GM12878 (cell line): ENCODE data around the gene FGFR2. TPM values are rescaled to one million over a fixed set of nuclear protein-coding genes. Genes with fewer than 3 reads are reported as not detected.

Source experiments
- ATAC-seq: fragments of 200-7000 bp; cut with Tn5 transposase; 3 replicates; pipeline ENCODE4 v1.9.1; 2020; ENCODE audit warnings: mild to moderate bottlenecking, moderate library complexity
- BruUV-seq: library from RNA; stranded (reverse); fragments of 400-500 nt; replicated peaks from 2 replicates; lab custom pipeline; 2021; lab: Mats Ljungman, UMichigan
- CTCF ChIA-PET: fragments of 300-600 bp; sonication (Branson Sonifier 250); formaldehyde crosslinking; extraction: SDS; loops from one replicate; lab custom pipeline; 2021; ENCODE audit warnings: inconsistent platforms; lab: Yijun Ruan, JAX
- POLR2A ChIA-PET: fragments of 350-600 bp; formaldehyde crosslinking; extraction: SDS; loops from one replicate; lab custom pipeline; 2021; ENCODE audit warnings: inconsistent platforms; lab: Charles Lee
- RAD21 ChIA-PET: fragments of 300-600 bp; sonication (Branson Sonifier 250); formaldehyde crosslinking; loops from one replicate; lab custom pipeline; 2023; ENCODE audit warnings: antibody characterized with exemption; ENCODE audit not compliant: unreplicated experiment; lab: Charles Lee
- SMC1A ChIA-PET: fragments of 300-600 bp; sonication (Branson Sonifier 250); formaldehyde crosslinking; loops from one replicate; lab custom pipeline; 2023; ENCODE audit not compliant: unreplicated experiment, uncharacterized antibody; lab: Charles Lee
- DNase-seq: peaks from one replicate; pipeline ENCODE4 v3.0.0-alpha.2; 2011; ENCODE audit warnings: low read depth, low spot score
- FAIRE-seq: peaks from 3 replicates; lab custom pipeline; 2011; peaks lifted over from hg19 to GRCh38; lab: Jason Lieb, UNC
- H2AFZ ChIP-seq: 2 replicates; pipeline ENCODE4 v1.6.0; 2011; ENCODE audit warnings: low read depth, low read length, control low read depth; ENCODE audit not compliant: control insufficient read depth
- H3K27ac ChIP-seq: 2 replicates; pipeline ENCODE4 v1.5.1; 2011; ENCODE audit warnings: control low read depth; ENCODE audit not compliant: control insufficient read depth, insufficient read depth
- H3K27me3 ChIP-seq, 2 experiments: replicated peaks in 1 of 2; 2 replicates each; pipeline versions ENCODE4 v1.6.0 to v1.6.1; 2011; ENCODE audit warnings: low read length in 1 of 2; ENCODE audit not compliant: control insufficient read depth in 2 of 2, insufficient read depth in 2 of 2
- H3K36me3 ChIP-seq, 2 experiments: 2 replicates each; pipeline ENCODE4 v1.5.1; 2011; ENCODE audit warnings: low read length in 1 of 2; ENCODE audit not compliant: control insufficient read depth in 2 of 2, insufficient read depth in 2 of 2
- H3K4me1 ChIP-seq: 2 replicates; pipeline ENCODE4 v1.6.1; 2011; ENCODE audit warnings: mild to moderate bottlenecking, low read length, moderate library complexity, mixed read lengths; ENCODE audit not compliant: control insufficient read depth, insufficient read depth
- H3K4me2 ChIP-seq: 2 replicates; pipeline ENCODE4 v1.6.0; 2011; ENCODE audit warnings: control low read depth; ENCODE audit not compliant: control insufficient read depth, insufficient read depth
- H3K4me3 ChIP-seq: fragments of 200-600 bp; sonication (generic); 2 replicates; pipeline ENCODE4 v1.5.1; 2016
- H3K79me2 ChIP-seq: 2 replicates; pipeline ENCODE4 v1.6.0; 2011; ENCODE audit warnings: low read length; ENCODE audit not compliant: control insufficient read depth, insufficient read depth
- H3K9ac ChIP-seq: 2 replicates; pipeline ENCODE4 v1.8.0; 2011; ENCODE audit warnings: low read length, control low read depth, mixed read lengths; ENCODE audit not compliant: control insufficient read depth, insufficient read depth
- H3K9me3 ChIP-seq: replicated peaks from 3 replicates; pipeline ENCODE4 v1.5.1; 2011; ENCODE audit warnings: mild to moderate bottlenecking, low read length; ENCODE audit not compliant: control insufficient read depth, insufficient read depth
- H4K20me1 ChIP-seq: 2 replicates; pipeline ENCODE4 v1.6.0; 2011; ENCODE audit not compliant: control insufficient read depth, insufficient read depth
- CEBPB ChIP-seq, 2 experiments: fragments of 150-350 bp in 1 of 2; IDR thresholded peaks; 2 replicates each; pipeline ENCODE4 v1.6.1; 2012 to 2014; ENCODE audit warnings: low read depth in 2 of 2, low read length in 2 of 2, borderline replicate concordance in 1 of 2, inconsistent platforms in 1 of 2
- CHD2 ChIP-seq: IDR thresholded peaks from 2 replicates; pipeline ENCODE4 v1.6.1; 2011; ENCODE audit warnings: low read depth, low read length, improper control_type of control experiment, borderline replicate concordance
- CUX1 ChIP-seq: IDR thresholded peaks from 2 replicates; pipeline ENCODE4 v1.6.1; 2012; ENCODE audit warnings: improper control_type of control experiment, low read depth, low read length; ENCODE audit not compliant: insufficient replicate concordance
- HCFC1 ChIP-seq: fragments of 150-350 bp; IDR thresholded peaks from 2 replicates; pipeline ENCODE4 v1.6.1; 2014; ENCODE audit warnings: low read length
- KDM1A ChIP-seq: fragments of 200-600 bp; sonication (generic); IDR thresholded peaks from 2 replicates; pipeline ENCODE4 v1.6.1; 2016; ENCODE audit warnings: borderline replicate concordance
- NFYA ChIP-seq: IDR thresholded peaks from 2 replicates; pipeline ENCODE4 v1.6.1; 2011; ENCODE audit warnings: low read depth, mild to moderate bottlenecking, low read length, improper control_type of control experiment, borderline replicate concordance
- PKNOX1 ChIP-seq: fragments of 450-650 bp; IDR thresholded peaks from 2 replicates; pipeline ENCODE4 v1.6.1; 2016; ENCODE audit warnings: mild to moderate bottlenecking
- RAD21 ChIP-seq: IDR thresholded peaks from 2 replicates; pipeline ENCODE4 v1.6.1; 2011; ENCODE audit warnings: mild to moderate bottlenecking, low read depth, low read length, moderate library complexity; ENCODE audit not compliant: insufficient read depth
- SIN3A ChIP-seq: IDR thresholded peaks from 2 replicates; pipeline ENCODE4 v1.6.1; 2012; ENCODE audit warnings: low read depth, low read length, improper control_type of control experiment
- SMC3 ChIP-seq: IDR thresholded peaks from 2 replicates; pipeline ENCODE4 v1.6.1; 2011; ENCODE audit warnings: low read length, improper control_type of control experiment, borderline replicate concordance
- SPI1 ChIP-seq: IDR thresholded peaks from 2 replicates; pipeline ENCODE4 v1.6.1; 2011; ENCODE audit warnings: low read depth, mild to moderate bottlenecking, low read length, moderate library complexity, borderline replicate concordance; ENCODE audit not compliant: insufficient read depth
- ZNF274 ChIP-seq: IDR thresholded peaks from one replicate; pipeline ENCODE4 v1.8.0; 2011; ENCODE audit not compliant: insufficient read length, insufficient read depth
- WGBS: methylation state at CpG from one replicate; pipeline ENCODE4 v1.1.6; 2016; ENCODE audit warnings: low lambda C conversion rate; ENCODE audit not compliant: insufficient replicate concordance, insufficient coverage; ENCODE audit errors: missing lambda C conversion rate; 5-methylcytosine and 5-hydroxymethylcytosine counted together
- in situ Hi-C: fragments of 300-500 bp; cut with MboI; formaldehyde crosslinking; loops from 9 replicates; pipeline ENCODE4 v1.14.3; 2018; ENCODE audit warnings: mixed read lengths
- intact Hi-C: fragments of 100-400 bp; cut with micrococcal nuclease; formaldehyde crosslinking; loops from one replicate; pipeline ENCODE4 v1.14.2; 2022; ENCODE audit not compliant: unreplicated experiment
- polyA plus RNA-seq, 11 experiments: library from polyadenylated mRNA; depleted of rRNA in 4 of 11; unstranded in 6 of 11; stranded (reverse) in 5 of 11; fragments of >200 nt; fragmentation: Nextera tagmentation in 4 of 11; fragmentation: Illumina TruSeq in 1 of 11; extraction: Ambion mirVana in 4 of 11; extraction: Trizol in 1 of 11; gene quantifications; 1 replicate in 1 of 11; 2 replicates in 10 of 11; pipeline versions ENCODE4 v1.2.1 to v1.2.3, GENCODE V29; 2011 to 2016; ENCODE audit warnings: inconsistent platforms in 2 of 11, missing spikeins in 2 of 11, low read depth in 1 of 11
- total RNA-seq, 4 experiments: library from RNA; depleted of rRNA in 3 of 4; stranded (reverse); fragments of >200 nt in 3 of 4; fragmentation: Illumina TruSeq in 1 of 4; extraction: Trizol in 1 of 4; gene quantifications; 2 replicates each; pipeline versions ENCODE4 v1.2.1 to v1.2.3, GENCODE V29; 2013 to 2021
- TF ChIP-seq, protein P1 (sequence below): fragments of 450-650 bp; IDR thresholded peaks from 2 replicates; pipeline ENCODE4 v1.6.1; 2016; ENCODE audit warnings: mild to moderate bottlenecking, moderate library complexity, borderline replicate concordance

Gene FGFR2
- total and polyA plus RNA-seq, 10 of the 15 experiments (the other 5 are each of a cell fraction or from before 2014, with no cell fraction given): 0.04 to 0.15 TPM; not detected in 8

DNA sequence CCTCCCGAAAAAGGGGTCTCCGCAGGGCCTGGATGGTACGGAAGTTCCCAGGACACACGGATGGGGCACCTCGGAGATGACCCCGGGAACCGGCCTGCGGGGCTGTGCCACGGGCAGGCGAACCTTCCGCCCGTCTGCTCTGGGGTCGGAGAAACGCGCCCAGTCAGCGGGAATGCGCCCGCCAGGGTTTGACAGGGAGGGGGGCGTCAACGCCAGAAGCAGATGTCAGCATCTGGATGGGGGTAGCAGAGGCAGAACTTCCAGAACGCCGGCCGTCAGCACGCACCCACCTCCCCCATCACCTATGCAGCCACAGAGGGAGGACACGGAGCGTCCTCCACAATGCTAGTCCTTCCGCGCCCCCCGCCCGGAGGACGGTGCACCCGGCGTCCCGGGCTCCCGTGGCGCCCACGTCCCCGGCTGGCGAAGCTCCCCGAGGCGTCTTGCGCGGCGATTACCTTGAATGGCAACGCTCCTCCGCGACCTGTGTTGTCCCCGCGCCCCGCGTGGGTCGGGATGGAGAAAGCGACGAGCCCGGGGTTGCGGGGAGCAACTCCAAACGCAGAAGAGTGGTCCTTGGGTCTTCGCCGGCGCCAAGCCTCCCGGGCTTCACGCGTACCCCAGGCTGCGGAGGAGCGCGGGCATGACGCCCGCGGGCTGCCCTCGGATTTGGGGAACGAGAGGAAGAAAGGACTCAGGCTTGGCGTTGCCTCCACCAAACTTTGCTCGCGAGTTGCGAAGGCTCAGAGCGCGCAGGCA, 561 bp downstream of the FGFR2 start:
- peaks cover 9 to 14% of the 10 kb centered on the region in 2 experiments for H3K27me3 ChIP-seq
- H3K36me3 ChIP-seq: no peaks in the 10 kb centered on the region
- RAD21 ChIA-PET: no interaction called here
- no peak for FAIRE-seq
- no peaks in the 10 kb centered on the region for H3K4me1 ChIP-seq
- H3K79me2 ChIP-seq: no peaks in the 10 kb centered on the region
- no peak overlapping the region for H3K4me2 ChIP-seq
- ATAC-seq: no peak
- no peaks in the 10 kb centered on the region for H4K20me1 ChIP-seq
- SMC1A ChIA-PET: no interaction called here
- in situ Hi-C loops (no loop called here), intact Hi-C loops (no loop called here)
- CTCF ChIA-PET: no interaction called here
- no TSS peak for BruUV-seq
- 42% methylated on average over 74 of the region's 77 CpGs for WGBS
- H3K4me3 ChIP-seq: no peak overlapping the region
- no peak for DNase-seq
- POLR2A ChIA-PET: no interaction called here
- no peak overlapping the region for H3K9ac ChIP-seq
- no peak overlapping the region for H2AFZ ChIP-seq
- H3K9me3 ChIP-seq: no peaks in the 10 kb centered on the region
- no peak overlapping the region for H3K27ac ChIP-seq
- TF ChIP-seq KDM1A (no peak), SIN3A (no peak), CUX1 (no peak), RAD21 (no peak), NFYA (no peak), CHD2 (no peak), HCFC1 (no peak), ZNF274 (no peak), PKNOX1 (no peak), CEBPB (IDR thresholded peaks at IDR 0.05; ENCODE audit: borderline replicate concordance in 1 of 2, low read depth in 2 of 2, low read length in 2 of 2) (no peak), SMC3 (no peak), SPI1 (no peak)
- TF ChIP-seq, protein P1, sequence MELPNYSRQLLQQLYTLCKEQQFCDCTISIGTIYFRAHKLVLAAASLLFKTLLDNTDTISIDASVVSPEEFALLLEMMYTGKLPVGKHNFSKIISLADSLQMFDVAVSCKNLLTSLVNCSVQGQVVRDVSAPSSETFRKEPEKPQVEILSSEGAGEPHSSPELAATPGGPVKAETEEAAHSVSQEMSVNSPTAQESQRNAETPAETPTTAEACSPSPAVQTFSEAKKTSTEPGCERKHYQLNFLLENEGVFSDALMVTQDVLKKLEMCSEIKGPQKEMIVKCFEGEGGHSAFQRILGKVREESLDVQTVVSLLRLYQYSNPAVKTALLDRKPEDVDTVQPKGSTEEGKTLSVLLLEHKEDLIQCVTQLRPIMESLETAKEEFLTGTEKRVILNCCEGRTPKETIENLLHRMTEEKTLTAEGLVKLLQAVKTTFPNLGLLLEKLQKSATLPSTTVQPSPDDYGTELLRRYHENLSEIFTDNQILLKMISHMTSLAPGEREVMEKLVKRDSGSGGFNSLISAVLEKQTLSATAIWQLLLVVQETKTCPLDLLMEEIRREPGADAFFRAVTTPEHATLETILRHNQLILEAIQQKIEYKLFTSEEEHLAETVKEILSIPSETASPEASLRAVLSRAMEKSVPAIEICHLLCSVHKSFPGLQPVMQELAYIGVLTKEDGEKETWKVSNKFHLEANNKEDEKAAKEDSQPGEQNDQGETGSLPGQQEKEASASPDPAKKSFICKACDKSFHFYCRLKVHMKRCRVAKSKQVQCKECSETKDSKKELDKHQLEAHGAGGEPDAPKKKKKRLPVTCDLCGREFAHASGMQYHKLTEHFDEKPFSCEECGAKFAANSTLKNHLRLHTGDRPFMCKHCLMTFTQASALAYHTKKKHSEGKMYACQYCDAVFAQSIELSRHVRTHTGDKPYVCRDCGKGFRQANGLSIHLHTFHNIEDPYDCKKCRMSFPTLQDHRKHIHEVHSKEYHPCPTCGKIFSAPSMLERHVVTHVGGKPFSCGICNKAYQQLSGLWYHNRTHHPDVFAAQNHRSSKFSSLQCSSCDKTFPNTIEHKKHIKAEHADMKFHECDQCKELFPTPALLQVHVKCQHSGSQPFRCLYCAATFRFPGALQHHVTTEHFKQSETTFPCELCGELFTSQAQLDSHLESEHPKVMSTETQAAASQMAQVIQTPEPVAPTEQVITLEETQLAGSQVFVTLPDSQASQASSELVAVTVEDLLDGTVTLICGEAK: no peak
